ENCODE results near the gene GARIN5A.

DNA sequence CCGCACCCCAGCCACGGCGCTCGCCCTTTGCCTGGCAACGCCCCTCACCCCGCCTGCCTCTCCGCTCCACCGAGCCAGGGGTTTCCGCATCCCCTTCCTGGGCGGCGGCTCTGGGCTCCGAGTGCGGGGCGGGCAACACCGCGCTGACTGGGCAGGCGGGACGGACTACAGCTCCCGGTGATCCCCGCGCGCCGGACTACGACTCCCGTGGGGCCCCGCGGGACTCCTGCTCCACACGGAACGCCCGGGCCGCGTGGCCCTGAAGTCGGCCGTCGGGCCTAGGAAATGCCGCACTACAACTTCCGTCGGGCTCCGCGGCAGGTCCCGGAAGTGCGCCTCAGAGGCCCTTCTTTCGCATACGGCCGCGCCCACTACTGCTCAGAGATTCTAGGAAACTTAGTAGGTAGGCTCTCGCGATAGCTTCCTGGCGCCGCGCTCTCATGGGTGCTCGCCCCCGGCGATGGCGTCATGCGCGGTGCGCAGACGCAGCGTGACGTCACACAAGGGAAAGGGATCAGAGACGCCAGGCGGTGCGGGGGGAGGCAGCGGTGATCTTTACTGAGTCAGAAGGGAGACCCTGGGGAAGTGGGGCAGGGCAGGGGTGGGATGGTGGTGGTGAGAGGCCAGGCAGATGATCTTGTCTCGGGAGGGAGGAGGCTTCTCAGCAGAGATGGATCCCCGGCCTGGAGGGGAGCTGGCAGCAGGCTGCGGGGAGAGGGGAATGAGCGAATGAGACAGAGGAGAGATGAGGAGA is 34.6 kb upstream of the GARIN5A start, which contains the start of gene JOSD2:
- TF ChIP-seq, protein P1, sequence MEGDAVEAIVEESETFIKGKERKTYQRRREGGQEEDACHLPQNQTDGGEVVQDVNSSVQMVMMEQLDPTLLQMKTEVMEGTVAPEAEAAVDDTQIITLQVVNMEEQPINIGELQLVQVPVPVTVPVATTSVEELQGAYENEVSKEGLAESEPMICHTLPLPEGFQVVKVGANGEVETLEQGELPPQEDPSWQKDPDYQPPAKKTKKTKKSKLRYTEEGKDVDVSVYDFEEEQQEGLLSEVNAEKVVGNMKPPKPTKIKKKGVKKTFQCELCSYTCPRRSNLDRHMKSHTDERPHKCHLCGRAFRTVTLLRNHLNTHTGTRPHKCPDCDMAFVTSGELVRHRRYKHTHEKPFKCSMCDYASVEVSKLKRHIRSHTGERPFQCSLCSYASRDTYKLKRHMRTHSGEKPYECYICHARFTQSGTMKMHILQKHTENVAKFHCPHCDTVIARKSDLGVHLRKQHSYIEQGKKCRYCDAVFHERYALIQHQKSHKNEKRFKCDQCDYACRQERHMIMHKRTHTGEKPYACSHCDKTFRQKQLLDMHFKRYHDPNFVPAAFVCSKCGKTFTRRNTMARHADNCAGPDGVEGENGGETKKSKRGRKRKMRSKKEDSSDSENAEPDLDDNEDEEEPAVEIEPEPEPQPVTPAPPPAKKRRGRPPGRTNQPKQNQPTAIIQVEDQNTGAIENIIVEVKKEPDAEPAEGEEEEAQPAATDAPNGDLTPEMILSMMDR (IDR thresholded peaks at IDR 0.05), result peak in 2 of 3 experiments; percentile 6 to 35
- no peak for TF ChIP-seq EP300 (IDR thresholded peaks at IDR 0.05)
- peak; percentile 67 for TF ChIP-seq POLR2A (IDR thresholded peaks at IDR 0.05; ENCODE audit: low read depth)

Measured in esophagus muscularis mucosa (tissue), 4 donors.